Lower leg skin (tissue), 3 donors: ENCODE measurements around the gene MYBL2.

Source experiments
- CTCF ChIP-seq, 3 donors: fragments of 450-650 bp; IDR thresholded peaks; one replicate each; pipeline ENCODE4 v1.5.1; 2016; ENCODE audit warnings: antibody characterized with exemption in 3 of 3, mild to moderate bottlenecking in 3 of 3, moderate library complexity in 2 of 3
- POLR2A ChIP-seq, 2 donors: fragments of 450-650 bp; IDR thresholded peaks; one replicate each; pipeline ENCODE4 v1.6.1; 2016 to 2017; ENCODE audit warnings: antibody characterized with exemption in 2 of 2, mild to moderate bottlenecking in 1 of 2, moderate library complexity in 1 of 2

- TF ChIP-seq POLR2A (IDR thresholded peaks at IDR 0.05) (no peak), CTCF (IDR thresholded peaks at IDR 0.05) (no peak)
Measured at GRCh38 chr20:43736588-43737158, 69.8 kb downstream of the MYBL2 start.
